Duodenal mucosa (tissue), 2 donors: Measurements from ENCODE around the gene RTN1.

Experiments used
- H3K27ac ChIP-seq: one replicate; pipeline ENCODE4 v1.7.0; 2013; ENCODE audit warnings: low read depth, low read length
- H3K27me3 ChIP-seq, 2 donors: one replicate each; pipeline ENCODE4 v1.7.0; 2013; ENCODE audit warnings: low read length in 2 of 2, control low read depth in 1 of 2; ENCODE audit not compliant: insufficient read depth in 2 of 2, control insufficient read depth in 1 of 2
- H3K36me3 ChIP-seq, 2 donors: one replicate each; pipeline ENCODE4 v1.7.0; 2013; ENCODE audit warnings: low read length in 2 of 2, control low read depth in 1 of 2; ENCODE audit not compliant: insufficient read depth in 2 of 2, control insufficient read depth in 1 of 2
- H3K4me1 ChIP-seq, 2 donors: one replicate each; pipeline ENCODE4 v1.7.0; 2013; ENCODE audit warnings: low read length in 2 of 2, control low read depth in 1 of 2; ENCODE audit not compliant: insufficient read depth in 2 of 2, control insufficient read depth in 1 of 2
- H3K4me3 ChIP-seq, 2 donors: one replicate each; pipeline ENCODE4 v1.7.0; 2013; ENCODE audit warnings: low read length in 2 of 2, low read depth in 1 of 2
- H3K9ac ChIP-seq, 2 donors: one replicate each; pipeline ENCODE4 v1.7.0; 2013; ENCODE audit warnings: low read length in 2 of 2, low read depth in 1 of 2
- H3K9me3 ChIP-seq, 2 donors: one replicate each; pipeline ENCODE4 v1.7.0; 2013; ENCODE audit warnings: low read length in 2 of 2, control low read depth in 1 of 2; ENCODE audit not compliant: control insufficient read depth in 1 of 2

Gene RTN1

DNA sequence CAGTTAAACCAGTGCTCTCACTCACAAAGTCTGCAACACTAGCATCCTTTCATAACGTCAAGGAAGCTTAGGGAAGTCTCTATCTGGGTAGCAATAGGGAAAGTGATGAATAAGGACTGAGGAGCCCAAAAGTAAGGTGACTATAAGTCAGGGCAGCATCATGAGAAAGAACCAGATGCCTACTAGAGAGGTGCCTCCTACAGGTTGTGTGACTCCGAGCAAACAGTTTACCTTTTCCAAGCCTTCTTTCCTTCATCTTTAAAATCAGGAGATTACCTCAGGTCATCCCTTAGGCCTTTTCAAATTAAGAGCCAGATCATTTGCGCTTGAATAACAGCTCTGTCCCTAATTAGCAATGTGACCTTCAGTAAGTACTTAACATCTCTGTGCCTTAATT lies 40.2 kb downstream of the RTN1 start:
- Histone ChIP-seq H3K4me3 (no peak overlapping the region), H3K9ac (no peak overlapping the region), H3K4me1 (no peaks in the 10 kb centered on the region), H3K36me3 (no peaks in the 10 kb centered on the region), H3K27me3 (no peaks in the 10 kb centered on the region), H3K9me3 (no peaks in the 10 kb centered on the region), H3K27ac (no peak overlapping the region)

DNA sequence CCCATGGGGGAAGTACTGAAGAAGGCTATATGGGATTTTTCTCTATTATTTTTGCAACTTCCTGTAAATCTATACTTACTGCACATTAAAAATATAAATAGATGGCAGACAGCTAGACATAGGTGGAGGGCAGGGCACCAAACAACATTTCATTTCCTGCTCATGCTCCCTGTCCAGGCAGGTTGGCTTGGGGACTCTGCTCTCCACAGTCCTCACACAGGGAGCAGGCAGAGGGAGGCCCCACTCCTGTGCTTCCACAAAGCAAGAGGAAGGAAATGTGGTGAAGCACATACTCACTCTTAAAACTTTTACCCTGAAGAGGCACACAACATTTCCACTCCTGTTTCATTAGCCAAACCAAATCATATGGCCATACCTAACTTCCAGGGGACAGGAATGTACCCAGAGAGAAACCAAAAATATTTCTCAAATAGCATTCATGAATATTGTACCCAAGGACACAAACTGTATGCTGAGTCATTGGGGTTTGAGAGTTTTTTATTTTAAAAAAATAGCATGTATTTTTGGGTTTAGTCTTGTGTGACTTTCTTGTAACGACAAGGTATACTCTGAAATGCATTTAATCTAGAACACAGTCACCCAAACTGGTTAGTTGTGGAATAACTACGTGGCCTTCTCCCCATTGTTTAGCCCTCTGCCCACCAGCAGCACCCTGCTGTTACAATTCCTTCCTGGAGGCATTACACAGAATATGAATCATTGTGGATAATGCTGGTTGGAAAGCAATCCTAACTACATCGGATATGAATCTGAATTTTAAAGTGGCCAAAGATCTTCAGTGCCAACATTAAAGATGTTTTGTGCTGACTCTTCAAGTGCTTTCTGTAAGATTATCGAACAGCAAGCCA lies 40.9 kb downstream of the RTN1 start:
- no peak overlapping the region for H3K27ac ChIP-seq
- no peaks in the 10 kb centered on the region for H3K9me3 ChIP-seq
- no peaks in the 10 kb centered on the region for H3K36me3 ChIP-seq
- no peaks in the 10 kb centered on the region for H3K4me1 ChIP-seq
- no peak overlapping the region for H3K9ac ChIP-seq
- H3K4me3 ChIP-seq, result no peak overlapping the region
- no peaks in the 10 kb centered on the region for H3K27me3 ChIP-seq

DNA sequence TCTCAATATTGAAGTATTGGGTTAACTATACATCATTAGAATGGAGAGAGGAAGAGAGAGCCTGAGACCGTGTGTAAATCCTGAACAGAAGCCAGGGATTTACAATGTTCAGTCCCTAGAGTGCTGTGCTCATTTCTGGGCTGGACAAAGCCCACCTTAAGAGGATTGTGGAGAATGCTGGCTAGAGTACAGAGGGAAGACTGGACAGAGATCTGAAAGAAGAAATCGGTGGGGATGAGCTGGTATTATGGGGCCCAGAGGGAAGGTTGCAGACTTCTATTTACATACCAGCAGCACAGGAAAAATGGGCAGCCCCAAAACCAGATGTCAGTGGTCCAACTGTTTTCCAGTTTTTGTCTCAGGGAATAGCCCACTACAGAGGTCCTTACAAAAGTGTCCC lies 42.3 kb downstream of the RTN1 start:
- no peaks in the 10 kb centered on the region for H3K4me1 ChIP-seq
- H3K9ac ChIP-seq, result no peak overlapping the region
- no peaks in the 10 kb centered on the region for H3K9me3 ChIP-seq
- H3K27ac ChIP-seq, result no peak overlapping the region
- no peaks in the 10 kb centered on the region for H3K36me3 ChIP-seq
- no peak overlapping the region for H3K4me3 ChIP-seq
- H3K27me3 ChIP-seq, result no peaks in the 10 kb centered on the region

DNA sequence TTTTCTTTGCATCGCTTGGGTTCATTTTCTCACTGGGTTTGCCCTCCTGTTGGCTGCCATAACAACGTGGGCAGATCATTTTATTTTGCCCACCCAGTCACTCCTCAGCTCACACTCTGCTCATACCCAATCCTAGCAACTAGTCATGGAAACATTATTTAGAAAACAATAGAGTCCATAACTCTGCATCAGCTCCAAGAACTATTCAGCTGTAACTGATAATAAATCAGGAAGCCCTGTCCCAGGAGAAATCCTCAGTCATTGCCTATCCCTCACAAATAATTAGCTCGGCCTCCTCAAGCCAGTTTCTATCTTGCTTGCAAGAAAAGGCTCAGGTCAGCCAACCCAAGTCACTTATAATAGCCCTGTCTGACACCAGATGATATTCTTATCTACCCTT lies 43.2 kb downstream of the RTN1 start:
- no peaks in the 10 kb centered on the region for H3K9me3 ChIP-seq
- H3K4me3 ChIP-seq, result no peak overlapping the region
- H3K9ac ChIP-seq, result no peak overlapping the region
- H3K27ac ChIP-seq, result no peak overlapping the region
- no peaks in the 10 kb centered on the region for H3K4me1 ChIP-seq
- no peaks in the 10 kb centered on the region for H3K36me3 ChIP-seq
- no peaks in the 10 kb centered on the region for H3K27me3 ChIP-seq

DNA sequence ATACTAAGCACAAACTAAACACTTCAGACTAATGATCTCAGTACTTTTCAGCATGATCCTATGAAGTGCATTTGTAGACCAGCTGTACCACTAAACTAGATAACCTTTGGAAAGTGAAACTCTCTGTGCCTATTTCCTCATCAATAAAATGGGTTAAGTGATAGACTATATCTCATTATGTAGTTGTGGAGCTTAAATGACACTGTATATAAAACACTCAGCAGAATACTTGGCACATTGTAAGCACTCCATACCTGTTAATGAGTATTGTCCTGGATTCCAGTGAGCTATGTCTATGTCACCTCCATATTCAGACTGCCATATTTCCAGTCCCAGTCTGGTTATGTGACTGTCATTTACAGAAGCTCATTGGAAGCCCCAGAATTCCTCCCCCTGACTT lies 44.4 kb downstream of the RTN1 start:
- H3K4me3 ChIP-seq, result no peak overlapping the region
- H3K27me3 ChIP-seq, result no peaks in the 10 kb centered on the region
- H3K27ac ChIP-seq, result no peak overlapping the region
- no peaks in the 10 kb centered on the region for H3K36me3 ChIP-seq
- no peaks in the 10 kb centered on the region for H3K4me1 ChIP-seq
- H3K9me3 ChIP-seq, result no peaks in the 10 kb centered on the region
- no peak overlapping the region for H3K9ac ChIP-seq

DNA sequence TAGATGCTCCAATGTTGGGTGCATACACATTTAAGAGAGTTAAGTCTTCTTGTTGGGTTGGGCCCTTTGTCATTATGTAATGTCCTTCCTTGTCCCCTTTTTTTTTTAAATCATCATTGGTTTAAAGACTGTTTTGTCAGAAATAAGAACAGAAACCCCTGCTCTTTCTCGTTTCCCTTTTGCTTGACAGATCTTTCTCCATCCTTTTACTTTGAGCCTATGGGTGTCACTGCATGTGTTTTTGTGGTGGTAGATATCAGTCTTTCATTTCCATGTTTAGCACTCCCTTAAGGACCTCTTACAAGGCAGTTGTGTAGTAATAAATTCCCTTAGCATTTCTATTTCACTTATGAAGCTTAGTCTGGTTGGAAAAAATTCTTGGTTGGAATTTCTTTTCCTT lies 47.4 kb downstream of the RTN1 start:
- no peaks in the 10 kb centered on the region for H3K36me3 ChIP-seq
- H3K27ac ChIP-seq, result no peak overlapping the region
- no peak overlapping the region for H3K9ac ChIP-seq
- H3K9me3 ChIP-seq, result no peaks in the 10 kb centered on the region
- no peak overlapping the region for H3K4me3 ChIP-seq
- no peaks in the 10 kb centered on the region for H3K4me1 ChIP-seq
- H3K27me3 ChIP-seq, result no peaks in the 10 kb centered on the region

DNA sequence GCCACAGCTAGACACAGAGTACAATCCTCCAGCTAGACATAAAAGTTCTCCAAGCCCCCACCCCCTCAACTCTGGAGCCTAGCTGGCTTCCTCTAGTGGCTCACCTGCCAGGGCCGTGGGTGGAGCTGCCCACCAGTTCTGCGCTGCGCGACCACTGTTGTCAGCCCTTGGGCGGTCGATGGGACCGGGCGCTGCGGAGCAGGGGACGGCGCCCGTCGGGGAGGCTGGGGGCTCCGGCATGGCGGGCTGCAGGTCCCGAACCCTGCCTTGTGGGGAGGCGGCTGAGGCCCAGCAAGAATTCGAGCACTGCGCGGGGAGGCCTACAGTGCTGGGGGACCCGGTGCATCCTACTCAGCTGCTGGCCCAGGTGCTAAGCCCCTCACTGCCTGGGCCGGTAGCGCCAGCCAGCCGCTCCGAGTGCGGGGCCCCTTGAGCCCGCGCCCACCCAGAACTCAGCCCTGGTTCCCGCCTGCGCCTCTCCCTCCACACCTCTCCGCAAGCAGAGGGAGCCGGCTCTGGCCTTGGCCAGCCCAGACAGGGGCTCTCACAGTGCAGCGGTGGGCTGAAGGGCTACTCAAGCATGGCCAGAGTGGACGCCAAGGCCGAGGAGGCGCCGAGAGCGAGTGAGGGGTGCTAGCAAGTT lies 51.0 kb downstream of the RTN1 start:
- H3K4me1 ChIP-seq, result no peaks in the 10 kb centered on the region
- H3K9me3 ChIP-seq, result no peaks in the 10 kb centered on the region
- H3K4me3 ChIP-seq, result no peak overlapping the region
- no peak overlapping the region for H3K9ac ChIP-seq
- H3K27me3 ChIP-seq, result no peaks in the 10 kb centered on the region
- H3K27ac ChIP-seq, result no peak overlapping the region
- no peaks in the 10 kb centered on the region for H3K36me3 ChIP-seq

DNA sequence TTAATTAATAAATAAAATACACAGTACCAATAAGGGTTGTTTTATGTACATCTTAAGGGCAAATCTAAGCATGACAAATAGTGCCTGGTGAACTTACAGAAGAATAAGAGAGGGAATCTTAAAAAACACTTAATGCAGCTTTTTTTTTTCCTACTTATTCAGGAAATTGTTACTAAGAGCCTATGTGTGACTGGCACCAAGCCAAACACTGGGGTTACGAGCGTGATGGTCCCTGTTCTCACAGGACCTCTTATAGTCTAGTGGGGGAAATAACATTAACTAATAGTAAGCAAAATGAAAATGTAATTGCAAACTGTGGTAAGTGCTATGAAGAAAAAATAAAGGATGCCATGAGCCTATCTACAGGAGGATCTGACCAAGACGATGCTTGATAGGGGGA lies 53.6 kb downstream of the RTN1 start:
- Histone ChIP-seq H3K9ac (no peak overlapping the region), H3K27me3 (no peaks in the 10 kb centered on the region), H3K36me3 (no peaks in the 10 kb centered on the region), H3K27ac (no peak overlapping the region), H3K9me3 (no peaks in the 10 kb centered on the region), H3K4me3 (no peak overlapping the region), H3K4me1 (no peaks in the 10 kb centered on the region)

DNA sequence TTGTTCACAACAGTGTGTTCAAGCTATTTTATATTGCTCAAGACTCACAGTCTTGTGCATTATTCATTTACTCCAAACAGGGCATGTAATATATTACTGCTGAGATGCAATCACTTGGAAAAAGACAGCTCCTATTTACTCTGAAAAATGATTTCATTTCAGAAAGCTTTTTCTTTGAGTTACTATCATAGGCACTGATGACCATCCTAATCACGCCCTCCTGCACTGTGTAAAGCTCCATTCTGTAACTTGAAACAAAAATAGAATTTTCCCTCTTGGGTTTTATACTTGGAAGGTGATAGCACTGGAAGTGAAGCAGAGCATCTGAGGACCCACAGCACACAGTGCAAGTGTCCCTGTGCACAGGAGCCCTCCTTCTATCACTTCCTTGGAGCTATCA lies 55.6 kb downstream of the RTN1 start:
- Histone ChIP-seq H3K36me3 (no peaks in the 10 kb centered on the region), H3K27ac (no peak overlapping the region), H3K27me3 (no peaks in the 10 kb centered on the region), H3K4me3 (no peak overlapping the region), H3K9ac (no peak overlapping the region), H3K9me3 (no peaks in the 10 kb centered on the region), H3K4me1 (no peaks in the 10 kb centered on the region)

DNA sequence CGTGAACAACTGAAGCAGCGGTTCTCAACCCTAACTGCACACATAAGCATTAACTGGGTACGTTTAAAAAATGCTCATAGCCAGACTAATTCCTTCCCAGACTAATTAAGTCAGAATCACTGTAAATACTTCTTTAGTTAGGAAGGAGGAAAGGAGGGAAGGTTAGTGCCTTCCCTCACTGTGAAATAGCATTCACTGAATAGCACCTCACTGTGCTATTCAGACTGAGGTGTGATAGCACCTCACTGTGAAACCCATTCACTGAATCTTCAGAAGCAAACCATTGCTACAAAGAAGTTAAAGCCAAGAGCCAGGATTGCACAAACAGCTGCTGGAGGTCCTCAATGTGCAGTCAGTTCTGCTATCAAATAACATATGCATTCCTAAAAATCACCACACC lies 58.8 kb downstream of the RTN1 start:
- no peak overlapping the region for H3K9ac ChIP-seq

More for the DNA sequence above, 58.8 kb downstream of the RTN1 start:
- no peaks in the 10 kb centered on the region for H3K36me3 ChIP-seq
- no peaks in the 10 kb centered on the region for H3K9me3 ChIP-seq
- no peaks in the 10 kb centered on the region for H3K27me3 ChIP-seq
- H3K27ac ChIP-seq, result no peak overlapping the region
- H3K4me1 ChIP-seq, result no peaks in the 10 kb centered on the region
- no peak overlapping the region for H3K4me3 ChIP-seq
